NT2/D1 (cell line): ENCODE data around the gene CAMK4.

ENCODE experiments used
- SUZ12 ChIP-seq: IDR thresholded peaks from 2 replicates; pipeline ENCODE4 v1.6.1; 2011; ENCODE audit not compliant: insufficient read length, insufficient read depth; ENCODE audit errors: extremely low read depth
- ZNF274 ChIP-seq: IDR thresholded peaks from 2 replicates; pipeline ENCODE4 v1.6.1; 2011; ENCODE audit warnings: mild to moderate bottlenecking, low read depth, low read length

DNA sequence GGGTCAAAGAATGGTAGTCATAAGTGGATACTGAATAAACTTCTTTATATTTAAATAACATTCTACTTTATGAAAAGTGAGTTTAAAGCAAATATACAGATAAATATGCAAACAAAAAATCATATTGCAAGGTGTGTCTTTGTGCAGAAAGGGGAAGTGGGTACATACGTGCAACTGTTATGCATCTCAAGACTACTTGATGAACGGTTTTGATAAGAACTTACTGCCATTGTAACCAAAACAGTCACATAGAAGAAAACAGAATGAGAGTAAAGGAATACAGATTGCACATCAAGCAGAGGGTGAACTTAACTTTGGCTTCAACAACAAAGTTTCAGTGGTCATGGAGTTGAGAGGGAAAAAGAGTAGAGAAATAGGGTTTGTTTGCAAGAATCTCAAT is 9.9 kb downstream of the CAMK4 start:
- TF ChIP-seq ZNF274 (no peak), SUZ12 (no peak)
